Neural cell (in vitro differentiated cells): Measurements from ENCODE around the gene ADAMTS14. TPM values are rescaled to one million over a fixed set of nuclear protein-coding genes. Genes with fewer than 3 reads are reported as not detected.

Experiments used
- H2AFZ ChIP-seq: fragments of 200-600, 300-800 bp; sonication (generic), shearing (Covaris generic); 2 replicates; pipeline ENCODE4 v1.6.0; 2014; ENCODE audit warnings: low read depth, mild to moderate bottlenecking, antibody characterized with exemption, low read length, moderate library complexity
- H3F3A ChIP-seq: fragments of 200-600 bp; shearing (Covaris generic); 2 replicates; pipeline ENCODE4 v1.6.1; 2016; ENCODE audit warnings: mild to moderate bottlenecking, moderate library complexity, mixed read lengths, antibody characterized with exemption, low read length; ENCODE audit not compliant: insufficient read depth, poor library complexity, severe bottlenecking
- H3K27ac ChIP-seq: fragments of 200-600, 300-800 bp; sonication (generic), shearing (Covaris generic); 2 replicates; pipeline ENCODE4 v1.5.1; 2014; ENCODE audit warnings: mild to moderate bottlenecking, low read length, moderate library complexity
- H3K27me3 ChIP-seq: fragments of 300-800, 200-600 bp; sonication (generic), shearing (Covaris generic); 2 replicates; pipeline ENCODE4 v1.6.0; 2014; ENCODE audit warnings: mild to moderate bottlenecking, low read depth, low read length, moderate library complexity; ENCODE audit not compliant: insufficient read depth
- H3K36me3 ChIP-seq: fragments of 300-800, 200-600 bp; sonication (generic), shearing (Covaris generic); 2 replicates; pipeline ENCODE4 v1.5.1; 2014; ENCODE audit warnings: mild to moderate bottlenecking, antibody characterized with exemption, low read length, moderate library complexity; ENCODE audit not compliant: insufficient read depth
- H3K4me2 ChIP-seq: fragments of 300-800, 200-600 bp; sonication (generic), shearing (Covaris generic); 2 replicates; pipeline ENCODE4 v1.6.0; 2014; ENCODE audit warnings: mild to moderate bottlenecking, low read length
- H3K4me3 ChIP-seq: fragments of 300-800, 200-600 bp; sonication (generic), shearing (Covaris generic); 2 replicates; pipeline ENCODE4 v1.5.1; 2014; ENCODE audit warnings: mild to moderate bottlenecking, low read length, moderate library complexity
- H3K79me2 ChIP-seq: fragments of 200-600 bp; shearing (Covaris generic); replicated peaks from 2 replicates; pipeline ENCODE4 v1.6.0; 2014; ENCODE audit warnings: mild to moderate bottlenecking, low read length, moderate library complexity; ENCODE audit not compliant: insufficient read depth
- H3K9ac ChIP-seq: fragments of 300-800, 200-600 bp; sonication (generic), shearing (Covaris generic); 2 replicates; pipeline ENCODE4 v1.6.1; 2016; ENCODE audit warnings: mild to moderate bottlenecking, low read length, mixed read lengths
- H3K9me2 ChIP-seq: fragments of 200-600 bp; shearing (Covaris generic); 2 replicates; pipeline ENCODE4 v1.6.1; 2016; ENCODE audit warnings: mild to moderate bottlenecking, low read length, mixed read lengths; ENCODE audit not compliant: insufficient read depth
- H3K9me3 ChIP-seq: fragments of 200-600, 300-800 bp; sonication (generic), shearing (Covaris generic); 2 replicates; pipeline ENCODE4 v1.6.1; 2016; ENCODE audit warnings: mild to moderate bottlenecking, mixed run types, low read length, moderate library complexity, mixed read lengths
- H4K20me1 ChIP-seq: fragments of 200-600 bp; shearing (Covaris generic); 2 replicates; pipeline ENCODE4 v1.6.1; 2016; ENCODE audit warnings: mild to moderate bottlenecking, mixed run types; ENCODE audit not compliant: insufficient read depth
- EP300 ChIP-seq: fragments of 450-650 bp; conservative IDR thresholded peaks from 2 replicates; pipeline ENCODE4 v1.6.1; 2014; ENCODE audit warnings: antibody characterized with exemption, mild to moderate bottlenecking, moderate library complexity; ENCODE audit not compliant: poor library complexity, severe bottlenecking
- EZH2 ChIP-seq: fragments of 200-600, 300-800 bp; shearing (Covaris generic), sonication (generic); IDR thresholded peaks from 2 replicates; pipeline ENCODE4 v1.6.1; 2014; ENCODE audit warnings: antibody characterized with exemption, low read length, borderline replicate concordance, mild to moderate bottlenecking; ENCODE audit not compliant: insufficient read depth, poor library complexity, severe bottlenecking
- MXI1 ChIP-seq: fragments of 450-650 bp; conservative IDR thresholded peaks from 2 replicates; pipeline ENCODE4 v1.6.1; 2014; ENCODE audit warnings: antibody characterized with exemption, mild to moderate bottlenecking; ENCODE audit not compliant: poor library complexity, severe bottlenecking
- POLR2AphosphoS5 ChIP-seq: IDR thresholded peaks from 2 replicates; pipeline ENCODE4 v1.6.1; 2012
- RAD21 ChIP-seq: fragments of 450-650 bp; conservative IDR thresholded peaks from 2 replicates; pipeline ENCODE4 v1.6.1; 2014; ENCODE audit warnings: antibody characterized with exemption, mild to moderate bottlenecking, moderate library complexity
- SMC3 ChIP-seq: fragments of 450-650 bp; conservative IDR thresholded peaks from 2 replicates; pipeline ENCODE4 v1.6.1; 2014; ENCODE audit warnings: antibody characterized with exemption, mild to moderate bottlenecking, moderate library complexity; ENCODE audit not compliant: poor library complexity
- TAF1 ChIP-seq: IDR thresholded peaks from 2 replicates; pipeline ENCODE4 v1.6.1; 2012; ENCODE audit warnings: low read depth
- polyA plus RNA-seq: library from polyadenylated mRNA; depleted of rRNA; stranded (reverse); fragments of >200 nt; gene quantifications from 2 replicates; pipeline ENCODE4 v1.2.3, GENCODE V29; 2014
- TF ChIP-seq, protein P1 (sequence below): fragments of 450-650 bp; IDR thresholded peaks from 2 replicates; pipeline ENCODE4 v1.5.1; 2014; ENCODE audit warnings: antibody characterized with exemption, mild to moderate bottlenecking, moderate library complexity; ENCODE audit not compliant: poor library complexity, severe bottlenecking
- TF ChIP-seq, protein P2 (sequence below): IDR thresholded peaks from 2 replicates; pipeline ENCODE4 v1.6.1; 2012; ENCODE audit warnings: borderline replicate concordance

The ADAMTS14 gene
- polyA plus RNA-seq, 1 donor from 2014 or later: 0.04 TPM

DNA sequence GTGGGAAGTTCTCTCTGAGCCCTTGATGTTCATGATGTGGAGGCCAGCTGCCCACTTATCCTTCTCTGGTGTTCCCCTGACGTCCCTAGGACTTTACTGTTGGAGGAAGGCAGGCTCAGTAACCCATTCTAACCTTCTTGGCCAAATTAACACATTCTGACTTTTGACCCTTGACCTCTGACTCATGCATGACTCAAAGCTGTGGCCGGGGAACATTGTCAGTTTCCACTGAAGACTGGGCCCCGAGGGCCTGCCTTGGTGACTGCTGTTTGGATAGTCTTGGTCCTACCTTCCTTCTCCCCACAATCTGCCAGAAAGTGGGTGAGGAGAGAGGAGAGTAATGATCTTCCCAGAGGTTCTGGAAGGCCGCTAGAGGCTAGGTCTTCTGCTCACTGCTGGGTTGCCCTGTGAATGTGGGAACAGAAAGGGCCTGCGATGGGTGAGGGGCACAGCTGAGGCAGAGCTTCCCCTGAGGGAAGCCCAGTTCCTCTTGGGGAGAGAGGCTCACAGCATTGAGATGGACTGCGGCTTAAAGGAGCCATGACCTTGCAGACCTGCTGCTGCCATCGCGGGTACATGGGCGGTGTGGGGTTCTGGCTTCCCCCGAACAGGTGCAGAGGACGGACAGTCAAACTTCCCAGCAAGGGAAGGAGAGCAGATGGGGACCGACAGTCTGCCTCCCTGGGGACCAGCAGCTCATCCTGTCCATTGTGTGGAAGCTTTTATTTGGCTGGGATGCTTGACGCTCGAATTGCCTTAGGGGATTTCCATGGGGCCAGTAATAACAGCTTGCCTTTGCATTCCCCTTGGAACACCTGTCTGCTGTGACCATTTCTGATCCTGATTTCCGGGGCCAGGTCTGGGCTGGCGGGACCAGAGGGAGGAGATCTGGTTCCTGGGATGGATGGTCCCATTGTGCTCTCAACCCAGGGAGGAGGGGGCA is 43.8 kb downstream of the ADAMTS14 start:
- no peaks in the 10 kb centered on the region for H3F3A ChIP-seq
- H3K9me3 ChIP-seq: no peaks in the 10 kb centered on the region
- H3K36me3 ChIP-seq: no peaks in the 10 kb centered on the region
- no peak overlapping the region for H3K9ac ChIP-seq
- TF ChIP-seq, protein P1, sequence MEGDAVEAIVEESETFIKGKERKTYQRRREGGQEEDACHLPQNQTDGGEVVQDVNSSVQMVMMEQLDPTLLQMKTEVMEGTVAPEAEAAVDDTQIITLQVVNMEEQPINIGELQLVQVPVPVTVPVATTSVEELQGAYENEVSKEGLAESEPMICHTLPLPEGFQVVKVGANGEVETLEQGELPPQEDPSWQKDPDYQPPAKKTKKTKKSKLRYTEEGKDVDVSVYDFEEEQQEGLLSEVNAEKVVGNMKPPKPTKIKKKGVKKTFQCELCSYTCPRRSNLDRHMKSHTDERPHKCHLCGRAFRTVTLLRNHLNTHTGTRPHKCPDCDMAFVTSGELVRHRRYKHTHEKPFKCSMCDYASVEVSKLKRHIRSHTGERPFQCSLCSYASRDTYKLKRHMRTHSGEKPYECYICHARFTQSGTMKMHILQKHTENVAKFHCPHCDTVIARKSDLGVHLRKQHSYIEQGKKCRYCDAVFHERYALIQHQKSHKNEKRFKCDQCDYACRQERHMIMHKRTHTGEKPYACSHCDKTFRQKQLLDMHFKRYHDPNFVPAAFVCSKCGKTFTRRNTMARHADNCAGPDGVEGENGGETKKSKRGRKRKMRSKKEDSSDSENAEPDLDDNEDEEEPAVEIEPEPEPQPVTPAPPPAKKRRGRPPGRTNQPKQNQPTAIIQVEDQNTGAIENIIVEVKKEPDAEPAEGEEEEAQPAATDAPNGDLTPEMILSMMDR: no peak
- TF ChIP-seq, protein P2, sequence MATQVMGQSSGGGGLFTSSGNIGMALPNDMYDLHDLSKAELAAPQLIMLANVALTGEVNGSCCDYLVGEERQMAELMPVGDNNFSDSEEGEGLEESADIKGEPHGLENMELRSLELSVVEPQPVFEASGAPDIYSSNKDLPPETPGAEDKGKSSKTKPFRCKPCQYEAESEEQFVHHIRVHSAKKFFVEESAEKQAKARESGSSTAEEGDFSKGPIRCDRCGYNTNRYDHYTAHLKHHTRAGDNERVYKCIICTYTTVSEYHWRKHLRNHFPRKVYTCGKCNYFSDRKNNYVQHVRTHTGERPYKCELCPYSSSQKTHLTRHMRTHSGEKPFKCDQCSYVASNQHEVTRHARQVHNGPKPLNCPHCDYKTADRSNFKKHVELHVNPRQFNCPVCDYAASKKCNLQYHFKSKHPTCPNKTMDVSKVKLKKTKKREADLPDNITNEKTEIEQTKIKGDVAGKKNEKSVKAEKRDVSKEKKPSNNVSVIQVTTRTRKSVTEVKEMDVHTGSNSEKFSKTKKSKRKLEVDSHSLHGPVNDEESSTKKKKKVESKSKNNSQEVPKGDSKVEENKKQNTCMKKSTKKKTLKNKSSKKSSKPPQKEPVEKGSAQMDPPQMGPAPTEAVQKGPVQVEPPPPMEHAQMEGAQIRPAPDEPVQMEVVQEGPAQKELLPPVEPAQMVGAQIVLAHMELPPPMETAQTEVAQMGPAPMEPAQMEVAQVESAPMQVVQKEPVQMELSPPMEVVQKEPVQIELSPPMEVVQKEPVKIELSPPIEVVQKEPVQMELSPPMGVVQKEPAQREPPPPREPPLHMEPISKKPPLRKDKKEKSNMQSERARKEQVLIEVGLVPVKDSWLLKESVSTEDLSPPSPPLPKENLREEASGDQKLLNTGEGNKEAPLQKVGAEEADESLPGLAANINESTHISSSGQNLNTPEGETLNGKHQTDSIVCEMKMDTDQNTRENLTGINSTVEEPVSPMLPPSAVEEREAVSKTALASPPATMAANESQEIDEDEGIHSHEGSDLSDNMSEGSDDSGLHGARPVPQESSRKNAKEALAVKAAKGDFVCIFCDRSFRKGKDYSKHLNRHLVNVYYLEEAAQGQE: no peak
- H2AFZ ChIP-seq: no peak overlapping the region
- no peaks in the 10 kb centered on the region for H4K20me1 ChIP-seq
- no peaks in the 10 kb centered on the region for H3K9me2 ChIP-seq
- no peak overlapping the region for H3K4me3 ChIP-seq
- no peak overlapping the region for H3K27ac ChIP-seq
- H3K4me2 ChIP-seq: no peak overlapping the region
- no peaks in the 10 kb centered on the region for H3K27me3 ChIP-seq
- no peaks in the 10 kb centered on the region for H3K79me2 ChIP-seq

DNA sequence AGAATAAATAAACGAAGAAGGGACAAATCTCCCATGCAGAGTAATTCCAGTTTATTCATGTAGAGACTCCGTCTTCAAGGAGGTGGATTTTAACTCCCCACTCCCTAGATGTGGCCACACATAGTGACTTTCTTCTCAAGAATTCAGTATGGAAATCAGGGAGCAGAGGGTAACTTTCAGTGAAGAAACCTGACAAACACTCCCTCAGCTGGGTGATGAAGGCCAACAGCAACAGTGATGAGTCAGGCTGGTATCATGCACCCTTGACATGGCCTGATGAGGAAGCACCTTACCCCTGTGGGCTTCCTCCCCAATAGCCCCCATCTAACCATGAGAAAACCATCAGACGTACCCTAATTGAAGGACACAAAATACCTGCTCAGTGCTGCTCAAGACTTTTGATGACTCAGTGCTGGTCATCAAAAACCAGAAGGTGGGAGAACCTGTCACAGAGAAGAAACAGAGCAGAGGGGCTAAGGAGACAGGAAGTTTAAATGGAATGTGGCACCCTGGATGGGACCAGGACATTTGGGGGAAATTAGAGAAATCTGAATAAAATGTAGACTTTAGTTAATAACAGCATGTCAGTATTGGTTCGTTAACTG is 50.6 kb downstream of the ADAMTS14 start:
- Histone ChIP-seq H3K27me3 (no peaks in the 10 kb centered on the region), H3K4me3 (no peak overlapping the region), H3K4me2 (no peak overlapping the region), H3K9ac (no peak overlapping the region), H3F3A (no peaks in the 10 kb centered on the region), H3K9me3 (no peaks in the 10 kb centered on the region), H3K79me2 (no peaks in the 10 kb centered on the region), H3K9me2 (no peaks in the 10 kb centered on the region), H4K20me1 (no peaks in the 10 kb centered on the region), H3K27ac (no peak overlapping the region), H3K36me3 (no peaks in the 10 kb centered on the region), H2AFZ (no peak overlapping the region)
- TF ChIP-seq, protein P2: no peak
- TF ChIP-seq SMC3 (no peak), EZH2 (no peak), EP300 (no peak), MXI1 (no peak), POLR2AphosphoS5 (no peak), RAD21 (no peak), TAF1 (no peak)
- TF ChIP-seq, protein P1: no peak
